Measurements from ENCODE around the gene PLXNC1.

DNA sequence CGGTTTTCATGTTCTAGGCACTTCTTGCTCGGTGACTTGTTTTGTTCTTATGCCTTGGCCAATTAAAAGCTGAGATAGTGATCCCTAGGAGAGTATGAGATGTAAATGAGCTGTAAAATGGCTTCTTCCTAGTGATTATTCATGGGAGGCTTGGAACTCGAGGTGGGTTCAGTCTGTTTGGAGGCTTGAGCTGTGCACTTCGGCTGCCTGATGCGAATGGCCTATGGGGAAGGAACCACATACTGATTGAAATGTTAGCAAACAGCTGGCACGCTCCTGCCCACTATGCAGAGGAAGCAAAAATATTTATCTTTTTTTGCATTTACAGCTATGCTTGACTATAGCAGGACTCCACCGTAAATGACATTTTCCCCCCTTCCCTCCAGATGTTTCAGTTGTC, 75.5 kb downstream of the PLXNC1 start:
- TF ChIP-seq, protein P1, sequence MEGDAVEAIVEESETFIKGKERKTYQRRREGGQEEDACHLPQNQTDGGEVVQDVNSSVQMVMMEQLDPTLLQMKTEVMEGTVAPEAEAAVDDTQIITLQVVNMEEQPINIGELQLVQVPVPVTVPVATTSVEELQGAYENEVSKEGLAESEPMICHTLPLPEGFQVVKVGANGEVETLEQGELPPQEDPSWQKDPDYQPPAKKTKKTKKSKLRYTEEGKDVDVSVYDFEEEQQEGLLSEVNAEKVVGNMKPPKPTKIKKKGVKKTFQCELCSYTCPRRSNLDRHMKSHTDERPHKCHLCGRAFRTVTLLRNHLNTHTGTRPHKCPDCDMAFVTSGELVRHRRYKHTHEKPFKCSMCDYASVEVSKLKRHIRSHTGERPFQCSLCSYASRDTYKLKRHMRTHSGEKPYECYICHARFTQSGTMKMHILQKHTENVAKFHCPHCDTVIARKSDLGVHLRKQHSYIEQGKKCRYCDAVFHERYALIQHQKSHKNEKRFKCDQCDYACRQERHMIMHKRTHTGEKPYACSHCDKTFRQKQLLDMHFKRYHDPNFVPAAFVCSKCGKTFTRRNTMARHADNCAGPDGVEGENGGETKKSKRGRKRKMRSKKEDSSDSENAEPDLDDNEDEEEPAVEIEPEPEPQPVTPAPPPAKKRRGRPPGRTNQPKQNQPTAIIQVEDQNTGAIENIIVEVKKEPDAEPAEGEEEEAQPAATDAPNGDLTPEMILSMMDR (IDR thresholded peaks at IDR 0.05) = no peak
- no peak for TF ChIP-seq POLR2A (IDR thresholded peaks at IDR 0.05)
